SK-N-SH (cell line): ENCODE data around the gene PIK3C2B. TPM values are rescaled to one million over a fixed set of nuclear protein-coding genes. Genes with fewer than 3 reads are reported as not detected.

ENCODE experiments used
- CTCF ChIA-PET: fragments of 300-600, 350-600 bp; formaldehyde crosslinking; extraction: SDS; loops from one replicate; lab custom pipeline; 2021; lab: Yijun Ruan, JAX
- POLR2A ChIA-PET: fragments of 350-600 bp; sonication (Branson Sonifier 250); formaldehyde crosslinking; extraction: SDS; loops from one replicate; lab custom pipeline; 2020; ENCODE audit warnings: antibody characterized with exemption, inconsistent platforms; lab: Yijun Ruan, JAX
- DNase-seq: peaks from one replicate; pipeline ENCODE4 v3.0.0; 2012
- H2AFZ ChIP-seq: fragments of 200-600 bp; sonication (generic); 2 replicates; pipeline ENCODE4 v1.8.1; 2016; ENCODE audit warnings: antibody characterized with exemption, mild to moderate bottlenecking, low read depth
- H3F3A ChIP-seq: fragments of 200-600 bp; sonication (generic); replicated peaks from 2 replicates; pipeline ENCODE3; 2016; ENCODE audit warnings: antibody characterized with exemption, mild to moderate bottlenecking; ENCODE audit not compliant: insufficient read depth
- H3K27ac ChIP-seq, 2 experiments: fragments of 200-500 bp in 1 of 2; fragments of 200-600 bp in 1 of 2; sonication (Bioruptor generic) in 1 of 2; sonication (generic), shearing (Covaris generic) in 1 of 2; 2 replicates each; pipeline versions ENCODE4 v1.5.1 to v1.6.1; 2014 to 2016; ENCODE audit warnings: low read depth in 2 of 2, inconsistent platforms in 1 of 2, low read length in 1 of 2, mild to moderate bottlenecking in 1 of 2, mixed read lengths in 1 of 2
- H3K27me3 ChIP-seq: fragments of 200-600 bp; sonication (generic), shearing (Covaris generic); 2 replicates; pipeline ENCODE4 v1.6.1; 2016; ENCODE audit warnings: mixed run types; ENCODE audit not compliant: insufficient read depth
- H3K36me3 ChIP-seq, 2 experiments: fragments of 200-500 bp in 1 of 2; fragments of 200-600 bp in 1 of 2; sonication (Bioruptor generic) in 1 of 2; sonication (generic) in 1 of 2; replicated peaks in 1 of 2; 2 replicates each; pipeline versions ENCODE3 to v1.5.1; 2014 to 2016; ENCODE audit warnings: low read length in 1 of 2, mild to moderate bottlenecking in 1 of 2; ENCODE audit not compliant: insufficient read depth in 2 of 2, control insufficient read depth in 1 of 2
- H3K4me1 ChIP-seq, 2 experiments: fragments of 200-500 bp in 1 of 2; fragments of 200-600 bp in 1 of 2; sonication (Bioruptor generic) in 1 of 2; sonication (generic), shearing (Covaris generic) in 1 of 2; 2 replicates each; pipeline versions ENCODE4 v1.5.1 to v1.6.1; 2014 to 2016; ENCODE audit warnings: low read depth in 1 of 2, low read length in 1 of 2, mixed run types in 1 of 2; ENCODE audit not compliant: insufficient read depth in 2 of 2, control insufficient read depth in 1 of 2
- H3K4me2 ChIP-seq: fragments of 200-600 bp; sonication (generic), shearing (Covaris generic); 2 replicates; pipeline ENCODE4 v1.6.1; 2017; ENCODE audit warnings: mixed run types
- H3K4me3 ChIP-seq, 2 experiments: fragments of 200-500 bp in 1 of 2; fragments of 200-600 bp in 1 of 2; sonication (Bioruptor generic) in 1 of 2; sonication (generic), shearing (Covaris generic) in 1 of 2; 2 replicates each; pipeline versions ENCODE4 v1.5.1 to v1.8.1; 2014 to 2016; ENCODE audit warnings: low read depth in 2 of 2, inconsistent platforms in 1 of 2, low read length in 1 of 2, mild to moderate bottlenecking in 1 of 2, mixed read lengths in 1 of 2, moderate library complexity in 1 of 2
- H3K79me2 ChIP-seq: fragments of 200-600 bp; sonication (generic); 2 replicates; pipeline ENCODE4 v1.8.1; 2017; ENCODE audit warnings: mild to moderate bottlenecking; ENCODE audit not compliant: insufficient read depth
- H3K9ac ChIP-seq: fragments of 200-600 bp; sonication (generic); 2 replicates; pipeline ENCODE4 v1.6.1; 2017; ENCODE audit warnings: mixed run types
- H3K9me2 ChIP-seq: fragments of 200-600 bp; sonication (generic); 2 replicates; pipeline ENCODE4 v1.6.1; 2017; ENCODE audit warnings: mixed run types
- H3K9me3 ChIP-seq: fragments of 200-600 bp; sonication (generic); 2 replicates; pipeline ENCODE4 v1.6.1; 2017; ENCODE audit warnings: mixed run types, mild to moderate bottlenecking, moderate library complexity
- H4K20me1 ChIP-seq: fragments of 200-600 bp; sonication (generic); 2 replicates; pipeline ENCODE4 v1.6.1; 2017; ENCODE audit warnings: mild to moderate bottlenecking, mixed run types; ENCODE audit not compliant: insufficient read depth
- ELF1 ChIP-seq: IDR thresholded peaks from 2 replicates; pipeline ENCODE4 v1.4.0; 2012
- JUND ChIP-seq: IDR thresholded peaks from 2 replicates; pipeline ENCODE4 v1.4.0; 2012
- MEF2A ChIP-seq: IDR thresholded peaks from 2 replicates; pipeline ENCODE4 v1.4.0; 2012; ENCODE audit warnings: low read depth, borderline replicate concordance
- PBX3 ChIP-seq: IDR thresholded peaks from 2 replicates; pipeline ENCODE4; 2012
- REST ChIP-seq: IDR thresholded peaks from 2 replicates; pipeline ENCODE4 v1.6.1; 2012; ENCODE audit warnings: mild to moderate bottlenecking, low read depth, low read length, moderate library complexity
- RXRA ChIP-seq: IDR thresholded peaks from 2 replicates; pipeline ENCODE4 v1.4.0; 2012; ENCODE audit warnings: low read depth, mild to moderate bottlenecking, borderline replicate concordance
- TEAD4 ChIP-seq: IDR thresholded peaks from 2 replicates; pipeline ENCODE4 v1.4.0; 2012; ENCODE audit warnings: mild to moderate bottlenecking, borderline replicate concordance; ENCODE audit not compliant: insufficient read depth
- USF2 ChIP-seq: fragments of 150-350 bp; IDR thresholded peaks from 2 replicates; pipeline ENCODE4 v1.6.1; 2017; ENCODE audit warnings: antibody characterized with exemption, low read length, low read depth, borderline replicate concordance
- WGBS: methylation state at CpG from one replicate; pipeline ENCODE4 v1.1.6; 2017; ENCODE audit warnings: low lambda C conversion rate; 5-methylcytosine and 5-hydroxymethylcytosine counted together
- polyA plus RNA-seq, 3 experiments: library from polyadenylated mRNA; depleted of rRNA; stranded (reverse); fragments of >200 nt; gene quantifications; 2 replicates each; pipeline ENCODE4 v1.2.3, GENCODE V29; 2012

The PIK3C2B gene
- polyA plus RNA-seq, 1 of the 3 experiments (the other 2 are of a cell fraction): 6.5 TPM

DNA sequence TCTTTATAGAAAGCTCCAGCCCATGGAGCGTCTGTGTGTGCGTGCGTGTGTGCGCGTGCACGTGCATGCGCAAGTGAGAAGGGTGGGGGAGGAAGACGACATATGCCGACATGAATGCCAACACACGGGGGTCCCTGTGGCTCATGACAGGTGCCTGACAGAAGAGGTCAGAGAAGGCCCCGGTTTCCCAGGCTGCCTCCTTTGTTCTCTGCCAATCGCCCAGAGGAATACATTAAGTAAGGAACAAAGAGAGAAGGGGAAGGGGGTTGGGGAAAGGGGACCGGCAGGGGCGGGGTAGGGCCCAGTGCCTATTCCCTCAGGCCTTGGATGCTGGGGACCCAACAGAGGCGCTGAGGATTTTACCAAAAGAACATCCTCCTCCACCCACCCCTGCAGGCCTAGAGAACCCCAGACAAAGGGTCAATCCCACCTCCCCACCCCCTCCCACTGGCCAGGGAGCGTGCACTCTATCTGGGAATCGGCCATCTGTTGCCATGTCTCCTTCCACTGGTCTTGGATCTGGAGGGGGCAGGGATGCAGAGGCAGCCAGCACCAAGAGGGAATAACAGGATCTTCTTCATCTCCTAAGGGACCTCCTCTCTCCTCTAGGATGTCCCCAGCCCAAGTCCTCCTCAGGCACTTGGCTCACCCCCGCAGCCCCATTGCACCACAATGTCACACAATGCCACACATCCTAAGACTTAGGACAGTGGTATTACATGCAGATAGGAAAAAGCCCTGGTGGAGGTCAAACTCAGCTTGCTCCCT, 39.4 kb downstream of the PIK3C2B start:
- no peaks in the 10 kb centered on the region; a peak in 2 of 4 replicates for H3K4me1 ChIP-seq
- no peaks in the 10 kb centered on the region for H3K79me2 ChIP-seq
- TF ChIP-seq PBX3 (no peak), RXRA (no peak), MEF2A (no peak)
- TF ChIP-seq, all 33 proteins: peak for 0
- Histone ChIP-seq H3K36me3 (peaks cover 0 to 22% of the 10 kb centered on the region in 2 experiments), H4K20me1 (no peaks in the 10 kb centered on the region), H3K4me3 (no peak overlapping the region), H2AFZ (no peak overlapping the region), H3K4me2 (no peak overlapping the region), H3K9me3 (no peaks in the 10 kb centered on the region), H3K27ac (no peak overlapping the region), H3K9ac (no peak overlapping the region), H3F3A (no peaks in the 10 kb centered on the region), H3K27me3 (no peaks in the 10 kb centered on the region), H3K9me2 (no peaks in the 10 kb centered on the region)
- ChIA-PET POLR2A (no interaction called here), CTCF (interaction anchor here (0.9 to 4.3 kb wide), 7 partner anchors 9 to 352 kb away, joined by 3 to 21 read pairs (median 5); no protein-coding TSS in a partner anchor)
- 88% methylated on average over 15 of the region's 18 CpGs for WGBS
- no peak for DNase-seq

DNA sequence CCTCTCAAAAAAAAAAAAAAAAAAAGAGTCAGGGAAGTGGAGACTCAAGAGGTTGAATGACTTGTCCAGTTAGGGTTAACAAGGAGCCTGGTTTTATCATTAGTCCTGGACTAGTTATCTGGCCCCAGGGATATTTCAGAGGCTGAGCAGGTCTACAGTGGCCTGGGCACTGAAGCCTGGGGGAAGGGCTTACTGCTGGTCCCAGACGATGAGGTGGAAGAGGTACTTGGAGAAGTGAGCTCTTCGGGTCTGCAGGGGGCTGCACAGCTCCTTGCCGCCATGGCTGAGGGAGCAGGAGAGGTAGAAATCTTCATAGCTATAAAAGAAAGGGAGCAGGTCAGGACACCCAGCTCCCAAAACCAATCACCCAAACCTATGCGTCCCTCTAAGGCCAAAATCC, 40.1 kb downstream of the PIK3C2B start:
- H3K4me2 ChIP-seq: no peak overlapping the region
- 96% methylated on average over 4 of the region's 4 CpGs for WGBS
- H4K20me1 ChIP-seq: no peaks in the 10 kb centered on the region
- H3K9ac ChIP-seq: no peak overlapping the region
- no peak overlapping the region for H3K4me3 ChIP-seq
- H3K79me2 ChIP-seq: no peaks in the 10 kb centered on the region
- H3K4me1 ChIP-seq: no peaks in the 10 kb centered on the region; a peak in 2 of 4 replicates
- H2AFZ ChIP-seq: no peak overlapping the region
- H3K27ac ChIP-seq: no peak overlapping the region
- no peaks in the 10 kb centered on the region for H3K9me3 ChIP-seq
- peaks cover 0 to 17% of the 10 kb centered on the region in 2 experiments for H3K36me3 ChIP-seq
- no peak for DNase-seq
- POLR2A ChIA-PET: no interaction called here
- TF ChIP-seq TEAD4: no peak
- TF ChIP-seq REST: no peak
- no peak for TF ChIP-seq ELF1
- no peak for TF ChIP-seq JUND
- TF ChIP-seq USF2: no peak
- TF ChIP-seq, all 33 proteins: peak for 0
- CTCF ChIA-PET: interaction anchor here (0.9 to 1.8 kb wide), 5 partner anchors 19 to 353 kb away, joined by 3 to 6 read pairs (median 3); no protein-coding TSS in a partner anchor
- H3K27me3 ChIP-seq: no peaks in the 10 kb centered on the region
- no peaks in the 10 kb centered on the region for H3F3A ChIP-seq
- H3K9me2 ChIP-seq: no peaks in the 10 kb centered on the region
